Measurements from ENCODE around the gene MAP4K1. TPM values are rescaled to one million over a fixed set of nuclear protein-coding genes. Genes with fewer than 3 reads are reported as not detected.

The MAP4K1 gene
- total and polyA plus RNA-seq, 2 of the 13 experiments (the other 11 are each of a cell fraction or from before 2014, with no cell fraction given), result 0.24 to 0.89 TPM

GRCh38 chr19:38618590-38619360 lies 1.0 kb upstream of the MAP4K1 start, which contains the start of gene EIF3K (continued):
- TF ChIP-seq ZNF407 (CRISPR knock-in tag; IDR thresholded peaks at IDR 0.05; ENCODE audit: not compliant biosample characterization) (no peak), ZNF10 (CRISPR knock-in tag; IDR thresholded peaks at IDR 0.05; ENCODE audit: borderline replicate concordance, low read depth) (no peak), MED13 (CRISPR knock-in tag; IDR thresholded peaks at IDR 0.05) (no peak), SRF (IDR thresholded peaks at IDR 0.05; ENCODE audit: low read depth, low read length) (no peak), ZNF205 (CRISPR knock-in tag; IDR thresholded peaks at IDR 0.05) (peak; percentile 77; the same call in 1 of the 2 replicates), NR2F1 (CRISPR knock-in tag; IDR thresholded peaks at IDR 0.05) (no peak), ZNF678 (CRISPR knock-in tag; IDR thresholded peaks at IDR 0.05) (no peak), TEAD2 (CRISPR knock-in tag; IDR thresholded peaks at IDR 0.05) (no peak), HDAC1 (CRISPR knock-in tag; IDR thresholded peaks at IDR 0.05) (peak; percentile 96), CAMTA2 (CRISPR knock-in tag; IDR thresholded peaks at IDR 0.05; ENCODE audit: borderline replicate concordance) (no peak), TRIM24 (CRISPR knock-in tag; IDR thresholded peaks at IDR 0.05) (no peak), ZNF501 (CRISPR knock-in tag; IDR thresholded peaks at IDR 0.05) (peak; percentile 93), ZNF251 (CRISPR knock-in tag; IDR thresholded peaks at IDR 0.05) (no peak), ZNF432 (CRISPR knock-in tag; IDR thresholded peaks at IDR 0.05; ENCODE audit: borderline replicate concordance) (no peak), ETV5 (CRISPR knock-in tag; IDR thresholded peaks at IDR 0.05; ENCODE audit: borderline replicate concordance) (peak; percentile 49; the same call in 1 of the 2 replicates), HNF4G (IDR thresholded peaks at IDR 0.05; ENCODE audit: borderline replicate concordance, low read depth, low read length) (no peak), HNF4G (CRISPR knock-in tag; IDR thresholded peaks at IDR 0.05; ENCODE audit: borderline replicate concordance, low read depth) (no peak), ZEB1 (IDR thresholded peaks at IDR 0.05; ENCODE audit: insufficient replicate concordance, low read depth) (no peak), MLLT10 (CRISPR knock-in tag; IDR thresholded peaks at IDR 0.05) (no peak), ZSCAN30 (CRISPR knock-in tag; IDR thresholded peaks at IDR 0.05) (no peak)

Data from HepG2 (cell line).